Keratinocyte (primary cell): ENCODE measurements around the gene ABL1.

Source experiments
- EZH2 ChIP-seq: IDR thresholded peaks from one replicate; pipeline ENCODE4 v1.6.1; 2012; ENCODE audit warnings: inconsistent platforms, mild to moderate bottlenecking, low read length, moderate library complexity
- TF ChIP-seq, protein P1 (sequence below), 3 experiments: IDR thresholded peaks in 1 of 3; conservative IDR thresholded peaks in 1 of 3; optimal IDR thresholded peaks in 1 of 3; 2 replicates in 2 of 3; 3 replicates in 1 of 3; pipeline versions ENCODE3 to v1.5.1; 2011; ENCODE audit warnings: low read length in 3 of 3, mild to moderate bottlenecking in 3 of 3, moderate library complexity in 2 of 3, control low read depth in 1 of 3, inconsistent platforms in 1 of 3; ENCODE audit not compliant: insufficient read depth in 2 of 3; ENCODE audit errors: extremely low read depth in 1 of 3

DNA sequence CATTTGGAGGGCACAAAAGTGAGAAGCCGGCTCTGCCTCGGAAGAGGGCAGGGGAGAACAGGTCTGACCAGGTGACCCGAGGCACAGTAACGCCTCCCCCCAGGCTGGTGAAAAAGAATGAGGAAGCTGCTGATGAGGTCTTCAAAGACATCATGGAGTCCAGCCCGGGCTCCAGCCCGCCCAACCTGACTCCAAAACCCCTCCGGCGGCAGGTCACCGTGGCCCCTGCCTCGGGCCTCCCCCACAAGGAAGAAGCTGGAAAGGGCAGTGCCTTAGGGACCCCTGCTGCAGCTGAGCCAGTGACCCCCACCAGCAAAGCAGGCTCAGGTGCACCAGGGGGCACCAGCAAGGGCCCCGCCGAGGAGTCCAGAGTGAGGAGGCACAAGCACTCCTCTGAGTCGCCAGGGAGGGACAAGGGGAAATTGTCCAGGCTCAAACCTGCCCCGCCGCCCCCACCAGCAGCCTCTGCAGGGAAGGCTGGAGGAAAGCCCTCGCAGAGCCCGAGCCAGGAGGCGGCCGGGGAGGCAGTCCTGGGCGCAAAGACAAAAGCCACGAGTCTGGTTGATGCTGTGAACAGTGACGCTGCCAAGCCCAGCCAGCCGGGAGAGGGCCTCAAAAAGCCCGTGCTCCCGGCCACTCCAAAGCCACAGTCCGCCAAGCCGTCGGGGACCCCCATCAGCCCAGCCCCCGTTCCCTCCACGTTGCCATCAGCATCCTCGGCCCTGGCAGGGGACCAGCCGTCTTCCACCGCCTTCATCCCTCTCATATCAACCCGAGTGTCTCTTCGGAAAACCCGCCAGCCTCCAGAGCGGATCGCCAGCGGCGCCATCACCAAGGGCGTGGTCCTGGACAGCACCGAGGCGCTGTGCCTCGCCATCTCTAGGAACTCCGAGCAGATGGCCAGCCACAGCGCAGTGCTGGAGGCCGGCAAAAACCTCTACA, 49.8 kb downstream of the ABL1 start:
- TF ChIP-seq EZH2, result no peak
- TF ChIP-seq, protein P1, sequence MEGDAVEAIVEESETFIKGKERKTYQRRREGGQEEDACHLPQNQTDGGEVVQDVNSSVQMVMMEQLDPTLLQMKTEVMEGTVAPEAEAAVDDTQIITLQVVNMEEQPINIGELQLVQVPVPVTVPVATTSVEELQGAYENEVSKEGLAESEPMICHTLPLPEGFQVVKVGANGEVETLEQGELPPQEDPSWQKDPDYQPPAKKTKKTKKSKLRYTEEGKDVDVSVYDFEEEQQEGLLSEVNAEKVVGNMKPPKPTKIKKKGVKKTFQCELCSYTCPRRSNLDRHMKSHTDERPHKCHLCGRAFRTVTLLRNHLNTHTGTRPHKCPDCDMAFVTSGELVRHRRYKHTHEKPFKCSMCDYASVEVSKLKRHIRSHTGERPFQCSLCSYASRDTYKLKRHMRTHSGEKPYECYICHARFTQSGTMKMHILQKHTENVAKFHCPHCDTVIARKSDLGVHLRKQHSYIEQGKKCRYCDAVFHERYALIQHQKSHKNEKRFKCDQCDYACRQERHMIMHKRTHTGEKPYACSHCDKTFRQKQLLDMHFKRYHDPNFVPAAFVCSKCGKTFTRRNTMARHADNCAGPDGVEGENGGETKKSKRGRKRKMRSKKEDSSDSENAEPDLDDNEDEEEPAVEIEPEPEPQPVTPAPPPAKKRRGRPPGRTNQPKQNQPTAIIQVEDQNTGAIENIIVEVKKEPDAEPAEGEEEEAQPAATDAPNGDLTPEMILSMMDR (optimal IDR thresholded peaks at IDR 0.05 in 1 of 3, IDR thresholded peaks at IDR 0.05 in 1 of 3, conservative IDR thresholded peaks at IDR 0.05 in 1 of 3; ENCODE audit: extremely low read depth in 1 of 3, insufficient read depth in 2 of 3, low read length in 3 of 3), result no peak
